ENCODE results near the gene CAV1. TPM values are rescaled to one million over a fixed set of nuclear protein-coding genes. Genes with fewer than 3 reads are reported as not detected.

CAV1 gene
- total and polyA plus RNA-seq, 4 donors: 121 to 616 (median 323) TPM

- 90 to 97% methylated on average over 2 of the region's 2 CpGs for WGBS, 2 donors
- Histone ChIP-seq H3K27me3 (ENCODE audit: control insufficient read depth in 3 of 3, insufficient read depth in 3 of 3, low read length in 2 of 3) (no peaks in the 10 kb centered on the region), H3K4me3 (no peak overlapping the region), H3K9ac (ENCODE audit: insufficient read depth in 1 of 2, low read length in 2 of 2) (no peak overlapping the region), H3K27ac (ENCODE audit: low read depth in 1 of 2, low read length in 1 of 2) (no peak overlapping the region), H3K36me3 (ENCODE audit: control insufficient read depth in 4 of 4, insufficient read depth in 4 of 4, low read length in 4 of 4) (no peaks in the 10 kb centered on the region), H3K9me3 (ENCODE audit: control insufficient read depth in 4 of 4, insufficient read depth in 3 of 4, low read length in 3 of 4) (no peaks in the 10 kb centered on the region), H3K4me1 (ENCODE audit: control insufficient read depth in 5 of 5, insufficient read depth in 5 of 5, low read length in 5 of 5) (no peaks in the 10 kb centered on the region)
- no peak for TF ChIP-seq CTCF (IDR thresholded peaks at IDR 0.05; ENCODE audit: control extremely low read depth, extremely low read depth)
- DNase-seq (no peak), ATAC-seq (ENCODE audit: insufficient read depth, low FRiP score) (no peak)
These were observed 82.5 kb downstream of the CAV1 start for GRCh38 chr7:116607299-116607698.

GRCh38 chr7:116610210-116610609 lies 85.4 kb downstream of the CAV1 start:
- Histone ChIP-seq H3K4me1 (ENCODE audit: control insufficient read depth in 5 of 5, insufficient read depth in 5 of 5, low read length in 5 of 5) (peaks cover 0 to 5% (median 0%) of the 10 kb centered on the region in 5 donors), H3K27ac (ENCODE audit: low read depth in 1 of 2, low read length in 1 of 2) (no peak overlapping the region), H3K9ac (ENCODE audit: insufficient read depth in 1 of 2, low read length in 2 of 2) (no peak overlapping the region), H3K27me3 (ENCODE audit: control insufficient read depth in 3 of 3, insufficient read depth in 3 of 3, low read length in 2 of 3) (no peaks in the 10 kb centered on the region), H3K9me3 (ENCODE audit: control insufficient read depth in 4 of 4, insufficient read depth in 3 of 4, low read length in 3 of 4) (no peaks in the 10 kb centered on the region), H3K4me3 (no peak overlapping the region), H3K36me3 (ENCODE audit: control insufficient read depth in 4 of 4, insufficient read depth in 4 of 4, low read length in 4 of 4) (no peaks in the 10 kb centered on the region)
- ATAC-seq (ENCODE audit: insufficient read depth, low FRiP score) (no peak), DNase-seq (no peak)
- no peak for TF ChIP-seq CTCF (IDR thresholded peaks at IDR 0.05; ENCODE audit: control extremely low read depth, extremely low read depth)
- 34 to 61% methylated on average over 2 of the region's 2 CpGs for WGBS, 2 donors

GRCh38 chr7:116610721-116611120 lies 85.9 kb downstream of the CAV1 start:
- no peak for ATAC-seq (ENCODE audit: insufficient read depth, low FRiP score)
- 91 to 95% methylated on average over 2 of the region's 2 CpGs for WGBS, 2 donors
- no peak for TF ChIP-seq CTCF (IDR thresholded peaks at IDR 0.05; ENCODE audit: control extremely low read depth, extremely low read depth)
- no peak overlapping the region for H3K27ac ChIP-seq (ENCODE audit: low read depth in 1 of 2, low read length in 1 of 2)
- H3K4me1 ChIP-seq (ENCODE audit: control insufficient read depth in 5 of 5, insufficient read depth in 5 of 5, low read length in 5 of 5): peaks cover 0 to 5% (median 0%) of the 10 kb centered on the region in 5 donors
- no peaks in the 10 kb centered on the region for H3K9me3 ChIP-seq (ENCODE audit: control insufficient read depth in 4 of 4, insufficient read depth in 3 of 4, low read length in 3 of 4)
- no peaks in the 10 kb centered on the region for H3K36me3 ChIP-seq (ENCODE audit: control insufficient read depth in 4 of 4, insufficient read depth in 4 of 4, low read length in 4 of 4)
- no peak overlapping the region for H3K9ac ChIP-seq (ENCODE audit: insufficient read depth in 1 of 2, low read length in 2 of 2)
- no peak overlapping the region for H3K4me3 ChIP-seq
- no peak for DNase-seq
- no peaks in the 10 kb centered on the region for H3K27me3 ChIP-seq (ENCODE audit: control insufficient read depth in 3 of 3, insufficient read depth in 3 of 3, low read length in 2 of 3)

Small RNA genes within 50 kb of the gene (small RNA-seq; reads per million reads assigned to genes)
- gene AC006159.2 (ENCODE audit: low replicate concordance): not detected

Other genes with a start within 250 kb of the CAV1 start
- gene CAV2, start 25.3 kb upstream of the CAV1 start, total RNA-seq: 100 to 1,000 TPM; 143 to 214 TPM
- 10 to 100 TPM; 57.9 to 68.5 TPM for gene CAV2, start 25.3 kb upstream of the CAV1 start, polyA plus RNA-seq
- gene MET, start 147.2 kb downstream of the CAV1 start, total RNA-seq: 100 to 1,000 TPM in 1 of 2 donors, 10 to 100 TPM in 1; 66.5 to 106 TPM
- 10 to 100 TPM; 16.3 to 16.5 TPM for gene MET, start 147.2 kb downstream of the CAV1 start, polyA plus RNA-seq

Measured in lung (tissue), 13 donors.